Measurements from ENCODE around the gene SPPL2B. TPM values are rescaled to one million over a fixed set of nuclear protein-coding genes. Genes with fewer than 3 reads are reported as not detected.

SPPL2B gene
- polyA plus RNA-seq, 1 of the 3 experiments (the other 2 are of a cell fraction): 58.1 TPM

- no peak overlapping the region for H3K4me3 ChIP-seq (ENCODE audit: low read depth in 2 of 2, low read length in 1 of 2)
- no peak overlapping the region for H3K4me2 ChIP-seq
- H3K9ac ChIP-seq: no peak overlapping the region
- H3K27me3 ChIP-seq (ENCODE audit: insufficient read depth): peaks cover 30% of the 10 kb centered on the region
- H3K27ac ChIP-seq (ENCODE audit: low read depth in 2 of 2, low read length in 1 of 2): no peak overlapping the region
- no peaks in the 10 kb centered on the region for H3K36me3 ChIP-seq (replicated peaks in 1 of 2; ENCODE audit: control insufficient read depth in 1 of 2, insufficient read depth in 2 of 2, low read length in 1 of 2)
- H3K4me1 ChIP-seq (ENCODE audit: control insufficient read depth in 1 of 2, insufficient read depth in 2 of 2, low read depth in 1 of 2, low read length in 1 of 2): peaks cover 0 to 12% of the 10 kb centered on the region in 2 experiments; a peak in 1 of 4 replicates
- no peaks in the 10 kb centered on the region for H3K9me2 ChIP-seq
- H4K20me1 ChIP-seq (ENCODE audit: insufficient read depth): peaks cover 10% of the 10 kb centered on the region; the same call in 1 of the 2 replicates
- POLR2A ChIA-PET: interaction anchor here (0.7 to 1.0 kb wide), 2 partner anchors 16 to 237 kb away, joined by 3 read pairs; no protein-coding TSS in a partner anchor
- TF ChIP-seq, protein P1, sequence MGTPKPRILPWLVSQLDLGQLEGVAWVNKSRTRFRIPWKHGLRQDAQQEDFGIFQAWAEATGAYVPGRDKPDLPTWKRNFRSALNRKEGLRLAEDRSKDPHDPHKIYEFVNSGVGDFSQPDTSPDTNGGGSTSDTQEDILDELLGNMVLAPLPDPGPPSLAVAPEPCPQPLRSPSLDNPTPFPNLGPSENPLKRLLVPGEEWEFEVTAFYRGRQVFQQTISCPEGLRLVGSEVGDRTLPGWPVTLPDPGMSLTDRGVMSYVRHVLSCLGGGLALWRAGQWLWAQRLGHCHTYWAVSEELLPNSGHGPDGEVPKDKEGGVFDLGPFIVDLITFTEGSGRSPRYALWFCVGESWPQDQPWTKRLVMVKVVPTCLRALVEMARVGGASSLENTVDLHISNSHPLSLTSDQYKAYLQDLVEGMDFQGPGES (IDR thresholded peaks at IDR 0.05; ENCODE audit: low read depth, low read length): no peak
- no peak for TF ChIP-seq SIN3A (IDR thresholded peaks at IDR 0.05; ENCODE audit: borderline replicate concordance, low read depth, low read length)
- TF ChIP-seq GATA2 (CRISPR knock-in tag; IDR thresholded peaks at IDR 0.05): no peak
- no peak for TF ChIP-seq NRF1 (IDR thresholded peaks at IDR 0.05; ENCODE audit: low read depth, low read length)
- no peak for TF ChIP-seq RAD21 (IDR thresholded peaks at IDR 0.05; ENCODE audit: low read length)
- no peak for TF ChIP-seq EP300 (IDR thresholded peaks at IDR 0.05; ENCODE audit: borderline replicate concordance in 1 of 2, low read depth in 1 of 2, low read length in 1 of 2)
- TF ChIP-seq CTCF (IDR thresholded peaks at IDR 0.05): no peak
- no peak for TF ChIP-seq EZH2phosphoT487 (IDR thresholded peaks at IDR 0.05; ENCODE audit: borderline replicate concordance, low read depth)
- no peak for TF ChIP-seq NFIC (IDR thresholded peaks at IDR 0.05; ENCODE audit: borderline replicate concordance)
- TF ChIP-seq, protein P2, sequence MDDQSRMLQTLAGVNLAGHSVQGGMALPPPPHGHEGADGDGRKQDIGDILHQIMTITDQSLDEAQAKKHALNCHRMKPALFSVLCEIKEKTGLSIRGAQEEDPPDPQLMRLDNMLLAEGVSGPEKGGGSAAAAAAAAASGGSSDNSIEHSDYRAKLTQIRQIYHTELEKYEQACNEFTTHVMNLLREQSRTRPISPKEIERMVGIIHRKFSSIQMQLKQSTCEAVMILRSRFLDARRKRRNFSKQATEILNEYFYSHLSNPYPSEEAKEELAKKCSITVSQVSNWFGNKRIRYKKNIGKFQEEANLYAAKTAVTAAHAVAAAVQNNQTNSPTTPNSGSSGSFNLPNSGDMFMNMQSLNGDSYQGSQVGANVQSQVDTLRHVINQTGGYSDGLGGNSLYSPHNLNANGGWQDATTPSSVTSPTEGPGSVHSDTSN (IDR thresholded peaks at IDR 0.05): no peak
- no peak for TF ChIP-seq MEF2A (IDR thresholded peaks at IDR 0.05; ENCODE audit: borderline replicate concordance, low read depth)
- TF ChIP-seq ZBTB33 (IDR thresholded peaks at IDR 0.05; ENCODE audit: borderline replicate concordance, low read depth): no peak
- TF ChIP-seq FOXJ3 (CRISPR knock-in tag; IDR thresholded peaks at IDR 0.05): no peak
- no peak for TF ChIP-seq RXRA (IDR thresholded peaks at IDR 0.05; ENCODE audit: borderline replicate concordance, low read depth)
- no peak for TF ChIP-seq MAX (IDR thresholded peaks at IDR 0.05; ENCODE audit: low read depth)
- no peak for TF ChIP-seq TCF12 (IDR thresholded peaks at IDR 0.05)
- TF ChIP-seq TEAD4 (IDR thresholded peaks at IDR 0.05; ENCODE audit: borderline replicate concordance, insufficient read depth): no peak
- no peak for TF ChIP-seq GABPA (IDR thresholded peaks at IDR 0.05; ENCODE audit: low read depth)
- no peak for TF ChIP-seq TAF1 (IDR thresholded peaks at IDR 0.05; ENCODE audit: borderline replicate concordance, low read depth, low read length)
- no peak for DNase-seq
- no peaks in the 10 kb centered on the region for H3K9me3 ChIP-seq
- H3F3A ChIP-seq (replicated peaks; ENCODE audit: insufficient read depth): peaks cover 6% of the 10 kb centered on the region
- no peak overlapping the region for H2AFZ ChIP-seq (ENCODE audit: low read depth)
- CTCF ChIA-PET: interaction anchor here (1.9 to 3.2 kb wide), 5 partner anchors 10 to 29 kb away, joined by 5 to 33 read pairs (median 15); no protein-coding TSS in a partner anchor
- 47% methylated on average over 20 of the region's 20 CpGs for WGBS (ENCODE audit: low lambda C conversion rate)
- H3K79me2 ChIP-seq (ENCODE audit: insufficient read depth): no peaks in the 10 kb centered on the region
These were observed 41.9 kb upstream of the SPPL2B start for GRCh38 chr19:2286402-2287140.
